Measurements from ENCODE around the gene TM4SF18. TPM values are rescaled to one million over a fixed set of nuclear protein-coding genes. Genes with fewer than 3 reads are reported as not detected.
"Not testable (repeated sequence)": the region's sequence is repeated elsewhere in the genome, so short reads cannot be mapped to it uniquely, and the experiment has no call there.

The TM4SF18 gene
- polyA plus RNA-seq, 1 experiment: 0.11 TPM

DNA sequence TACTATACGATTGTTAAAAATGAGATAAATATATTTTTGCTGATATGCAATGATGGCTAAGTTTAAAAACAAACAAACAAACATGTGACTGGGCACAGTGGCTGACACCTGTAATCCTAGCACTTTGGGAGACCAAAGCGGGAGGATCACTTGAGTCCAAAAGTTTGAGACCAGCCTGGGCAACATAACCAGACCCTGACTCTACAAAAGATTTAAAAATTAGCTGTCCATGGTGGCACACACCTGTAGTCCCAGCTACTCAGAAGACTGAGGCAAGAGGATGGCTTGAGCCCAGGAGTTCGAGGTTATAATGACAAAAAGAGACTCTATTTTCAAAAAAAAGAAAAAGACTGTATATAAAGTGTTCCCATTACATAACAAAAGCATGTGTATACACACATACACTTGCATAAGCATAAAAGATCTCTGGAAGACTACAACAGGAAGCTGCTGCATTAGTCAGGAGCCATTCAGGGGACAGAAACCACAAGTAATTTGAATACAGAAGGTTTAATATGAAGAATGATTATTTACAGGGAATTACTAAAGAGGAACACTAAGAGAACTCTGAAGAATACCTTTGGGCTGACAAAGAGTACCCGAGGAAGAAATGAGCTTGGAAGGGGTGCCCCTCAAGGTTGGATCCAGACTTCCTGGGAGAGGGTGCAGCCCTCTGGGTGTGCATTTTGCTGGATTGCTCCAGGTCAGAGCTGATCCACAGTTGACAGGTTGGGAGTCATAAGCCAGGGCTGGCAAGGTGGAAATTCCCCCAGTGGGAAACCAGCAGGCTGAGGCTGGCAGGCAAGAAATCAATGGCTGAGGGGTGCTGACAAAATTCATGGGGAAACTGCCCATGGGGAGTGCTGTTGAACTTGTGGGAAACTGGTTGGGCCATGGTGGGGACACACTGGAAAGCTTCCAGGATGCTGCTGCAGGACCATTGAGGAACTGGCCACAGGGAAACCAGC is 9.3 kb upstream of the TM4SF18 start:
- Histone ChIP-seq H3K27me3 (ENCODE audit: control insufficient read depth, insufficient read depth, low read length) (no peaks in the 10 kb centered on the region), H3K36me3 (ENCODE audit: control insufficient read depth, insufficient read depth, low read length) (no peaks in the 10 kb centered on the region), H3K4me3 (ENCODE audit: low read depth, low read length) (no peak overlapping the region)
- POLR2A ChIA-PET: no interaction called here
- CTCF ChIA-PET: interaction anchor here (1.2 to 1.9 kb wide), 7 partner anchors 9 to 222 kb away, joined by 3 to 10 read pairs (median 4); no protein-coding TSS in a partner anchor
- TF ChIP-seq, protein P1, sequence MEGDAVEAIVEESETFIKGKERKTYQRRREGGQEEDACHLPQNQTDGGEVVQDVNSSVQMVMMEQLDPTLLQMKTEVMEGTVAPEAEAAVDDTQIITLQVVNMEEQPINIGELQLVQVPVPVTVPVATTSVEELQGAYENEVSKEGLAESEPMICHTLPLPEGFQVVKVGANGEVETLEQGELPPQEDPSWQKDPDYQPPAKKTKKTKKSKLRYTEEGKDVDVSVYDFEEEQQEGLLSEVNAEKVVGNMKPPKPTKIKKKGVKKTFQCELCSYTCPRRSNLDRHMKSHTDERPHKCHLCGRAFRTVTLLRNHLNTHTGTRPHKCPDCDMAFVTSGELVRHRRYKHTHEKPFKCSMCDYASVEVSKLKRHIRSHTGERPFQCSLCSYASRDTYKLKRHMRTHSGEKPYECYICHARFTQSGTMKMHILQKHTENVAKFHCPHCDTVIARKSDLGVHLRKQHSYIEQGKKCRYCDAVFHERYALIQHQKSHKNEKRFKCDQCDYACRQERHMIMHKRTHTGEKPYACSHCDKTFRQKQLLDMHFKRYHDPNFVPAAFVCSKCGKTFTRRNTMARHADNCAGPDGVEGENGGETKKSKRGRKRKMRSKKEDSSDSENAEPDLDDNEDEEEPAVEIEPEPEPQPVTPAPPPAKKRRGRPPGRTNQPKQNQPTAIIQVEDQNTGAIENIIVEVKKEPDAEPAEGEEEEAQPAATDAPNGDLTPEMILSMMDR (IDR thresholded peaks at IDR 0.05; ENCODE audit: insufficient read depth, low read depth, low read length): no peak
- peak; percentile 55 for DNase-seq (ENCODE audit: low read depth)

DNA sequence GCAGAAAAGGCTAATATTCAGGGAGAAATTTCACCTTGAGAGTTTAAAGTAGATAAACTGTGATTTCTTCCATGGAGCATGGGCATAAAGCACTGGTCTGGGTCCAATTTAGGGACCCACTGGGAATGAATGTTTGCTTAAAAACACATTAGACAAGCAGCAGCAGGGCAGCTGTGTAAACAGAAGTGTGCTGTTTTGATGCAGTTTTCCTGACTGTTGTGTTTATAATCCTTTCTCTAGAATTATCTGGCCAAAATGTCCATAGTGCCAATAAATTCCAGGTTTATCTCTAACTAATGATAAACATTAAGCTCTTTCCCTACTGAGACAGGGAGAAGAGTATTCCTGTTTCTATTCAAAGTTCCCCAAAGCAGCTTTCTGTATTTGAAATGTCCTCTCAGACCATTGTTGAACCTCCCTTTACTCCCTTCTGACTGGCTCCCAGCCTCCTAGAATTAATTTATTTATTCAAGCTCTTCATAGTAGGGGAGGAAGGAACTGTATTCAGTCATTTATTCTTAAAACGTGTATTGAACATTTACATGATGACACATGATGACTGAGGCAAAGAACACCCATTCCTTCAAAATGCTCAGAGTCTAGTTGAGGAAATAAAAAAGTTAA is 7.0 kb upstream of the TM4SF18 start:
- CTCF ChIA-PET: interaction anchor here (1.0 to 2.7 kb wide), 4 partner anchors 9 to 48 kb away, joined by 3 to 11 read pairs (median 4); no protein-coding TSS in a partner anchor
- H3K36me3 ChIP-seq (ENCODE audit: control insufficient read depth, insufficient read depth, low read length): no peaks in the 10 kb centered on the region
- TF ChIP-seq, protein P1 (IDR thresholded peaks at IDR 0.05; ENCODE audit: insufficient read depth, low read depth, low read length): no peak
- no peak overlapping the region for H3K4me3 ChIP-seq (ENCODE audit: low read depth, low read length)
- no peaks in the 10 kb centered on the region for H3K27me3 ChIP-seq (ENCODE audit: control insufficient read depth, insufficient read depth, low read length)
- POLR2A ChIA-PET: interaction anchor here (0.6 kb wide), 1 partner anchor 157 kb away, joined by 7 read pairs; no protein-coding TSS in a partner anchor
- DNase-seq (ENCODE audit: low read depth): no peak

DNA sequence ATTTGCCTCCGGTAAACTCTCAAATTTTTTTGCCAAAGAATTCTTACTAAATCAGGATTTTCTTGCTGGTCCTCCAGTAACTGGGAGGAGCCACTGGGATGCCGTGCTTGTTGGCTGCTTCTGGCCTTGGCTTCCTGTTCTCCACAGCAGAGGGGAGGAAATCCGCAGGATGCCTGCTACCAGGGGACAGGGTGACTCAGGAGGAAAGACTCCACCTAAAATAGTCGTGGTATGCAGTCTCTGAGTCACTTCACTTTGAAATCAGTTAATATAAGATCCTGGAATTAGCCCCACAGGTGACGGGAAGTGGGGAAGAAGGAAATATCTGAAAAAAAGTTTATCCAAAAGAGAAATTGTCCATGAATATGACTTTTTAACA is 6.5 kb upstream of the TM4SF18 start:
- Histone ChIP-seq H3K4me3 (ENCODE audit: low read depth, low read length) (no peak overlapping the region), H3K36me3 (ENCODE audit: control insufficient read depth, insufficient read depth, low read length) (no peaks in the 10 kb centered on the region), H3K27me3 (ENCODE audit: control insufficient read depth, insufficient read depth, low read length) (no peaks in the 10 kb centered on the region)
- TF ChIP-seq, protein P1 (IDR thresholded peaks at IDR 0.05; ENCODE audit: insufficient read depth, low read depth, low read length): no peak
- DNase-seq (ENCODE audit: low read depth): peak; percentile 94
- POLR2A ChIA-PET: interaction anchor here (0.6 kb wide), 1 partner anchor 157 kb away, joined by 7 read pairs; no protein-coding TSS in a partner anchor
- CTCF ChIA-PET: interaction anchor here (1.0 to 2.7 kb wide), 4 partner anchors 10 to 47 kb away, joined by 3 to 11 read pairs (median 4); no protein-coding TSS in a partner anchor

DNA sequence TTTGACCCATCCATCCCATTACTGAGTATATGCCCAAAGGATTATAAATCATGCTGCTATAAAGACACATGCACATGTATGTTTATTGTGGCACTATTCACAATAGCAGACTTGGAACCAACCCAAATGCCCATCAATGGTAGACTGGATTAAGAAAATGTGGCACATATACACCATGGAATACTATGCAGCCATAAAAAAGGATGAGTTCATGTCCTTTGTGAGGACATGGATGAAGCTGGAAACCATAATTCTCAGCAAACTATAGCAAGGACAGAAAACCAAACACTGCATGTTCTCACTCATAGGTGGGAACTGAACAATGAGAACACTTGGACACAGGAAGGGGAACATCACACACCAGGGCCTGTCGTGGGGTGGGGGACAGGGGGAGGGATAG is 4.0 kb upstream of the TM4SF18 start:
- H3K4me3 ChIP-seq (ENCODE audit: low read depth, low read length); H3K36me3 ChIP-seq (ENCODE audit: control insufficient read depth, insufficient read depth, low read length); DNase-seq (ENCODE audit: low read depth); H3K27me3 ChIP-seq (ENCODE audit: control insufficient read depth, insufficient read depth, low read length); CTCF ChIA-PET; POLR2A ChIA-PET: not testable (repeated sequence)

DNA sequence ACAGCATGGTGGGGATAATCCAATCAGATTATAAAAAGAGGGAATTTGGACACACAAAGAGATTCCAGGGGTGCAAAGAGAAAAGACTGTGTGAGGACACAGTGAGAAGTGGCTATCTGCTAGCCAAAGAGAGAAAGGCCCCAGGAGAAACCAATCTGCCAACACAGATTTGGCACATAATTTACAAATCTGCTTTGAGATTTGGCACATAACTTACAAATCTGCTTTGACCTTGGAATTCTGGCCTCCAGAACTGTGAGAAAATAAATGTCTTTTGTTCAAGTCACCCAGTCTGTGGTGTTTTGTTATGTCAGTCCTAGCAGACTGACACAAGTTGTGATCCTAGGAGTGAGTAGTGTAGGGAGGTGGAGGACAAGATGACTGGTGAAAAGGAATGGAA is 3.5 kb upstream of the TM4SF18 start:
- CTCF ChIA-PET: interaction anchor here (2.2 kb wide), 1 partner anchor 217 kb away, joined by 8 read pairs; no protein-coding TSS in a partner anchor
- TF ChIP-seq, protein P1 (IDR thresholded peaks at IDR 0.05; ENCODE audit: insufficient read depth, low read depth, low read length): no peak
- H3K27me3 ChIP-seq (ENCODE audit: control insufficient read depth, insufficient read depth, low read length): no peaks in the 10 kb centered on the region
- no peaks in the 10 kb centered on the region for H3K36me3 ChIP-seq (ENCODE audit: control insufficient read depth, insufficient read depth, low read length)
- H3K4me3 ChIP-seq (ENCODE audit: low read depth, low read length): no peak overlapping the region
- no peak for DNase-seq (ENCODE audit: low read depth)
- POLR2A ChIA-PET: no interaction called here

Data from BJ (cell line).